SK-N-SH (cell line): ENCODE measurements around the gene SPAG9. TPM values are rescaled to one million over a fixed set of nuclear protein-coding genes. Genes with fewer than 3 reads are reported as not detected.

ENCODE experiments used
- CTCF ChIA-PET: fragments of 300-600, 350-600 bp; formaldehyde crosslinking; extraction: SDS; loops from one replicate; lab custom pipeline; 2021; lab: Yijun Ruan, JAX
- POLR2A ChIA-PET: fragments of 350-600 bp; sonication (Branson Sonifier 250); formaldehyde crosslinking; extraction: SDS; loops from one replicate; lab custom pipeline; 2020; ENCODE audit warnings: antibody characterized with exemption, inconsistent platforms; lab: Yijun Ruan, JAX
- DNase-seq: peaks from one replicate; pipeline ENCODE4 v3.0.0; 2012
- H2AFZ ChIP-seq: fragments of 200-600 bp; sonication (generic); 2 replicates; pipeline ENCODE4 v1.8.1; 2016; ENCODE audit warnings: antibody characterized with exemption, mild to moderate bottlenecking, low read depth
- H3F3A ChIP-seq: fragments of 200-600 bp; sonication (generic); replicated peaks from 2 replicates; pipeline ENCODE3; 2016; ENCODE audit warnings: antibody characterized with exemption, mild to moderate bottlenecking; ENCODE audit not compliant: insufficient read depth
- H3K27ac ChIP-seq, 2 experiments: fragments of 200-500 bp in 1 of 2; fragments of 200-600 bp in 1 of 2; sonication (Bioruptor generic) in 1 of 2; sonication (generic), shearing (Covaris generic) in 1 of 2; 2 replicates each; pipeline versions ENCODE4 v1.5.1 to v1.6.1; 2014 to 2016; ENCODE audit warnings: low read depth in 2 of 2, inconsistent platforms in 1 of 2, low read length in 1 of 2, mild to moderate bottlenecking in 1 of 2, mixed read lengths in 1 of 2
- H3K27me3 ChIP-seq: fragments of 200-600 bp; sonication (generic), shearing (Covaris generic); 2 replicates; pipeline ENCODE4 v1.6.1; 2016; ENCODE audit warnings: mixed run types; ENCODE audit not compliant: insufficient read depth
- H3K36me3 ChIP-seq, 2 experiments: fragments of 200-500 bp in 1 of 2; fragments of 200-600 bp in 1 of 2; sonication (Bioruptor generic) in 1 of 2; sonication (generic) in 1 of 2; replicated peaks in 1 of 2; 2 replicates each; pipeline versions ENCODE3 to v1.5.1; 2014 to 2016; ENCODE audit warnings: low read length in 1 of 2, mild to moderate bottlenecking in 1 of 2; ENCODE audit not compliant: insufficient read depth in 2 of 2, control insufficient read depth in 1 of 2
- H3K4me1 ChIP-seq, 2 experiments: fragments of 200-500 bp in 1 of 2; fragments of 200-600 bp in 1 of 2; sonication (Bioruptor generic) in 1 of 2; sonication (generic), shearing (Covaris generic) in 1 of 2; 2 replicates each; pipeline versions ENCODE4 v1.5.1 to v1.6.1; 2014 to 2016; ENCODE audit warnings: low read depth in 1 of 2, low read length in 1 of 2, mixed run types in 1 of 2; ENCODE audit not compliant: insufficient read depth in 2 of 2, control insufficient read depth in 1 of 2
- H3K4me2 ChIP-seq: fragments of 200-600 bp; sonication (generic), shearing (Covaris generic); 2 replicates; pipeline ENCODE4 v1.6.1; 2017; ENCODE audit warnings: mixed run types
- H3K4me3 ChIP-seq, 2 experiments: fragments of 200-500 bp in 1 of 2; fragments of 200-600 bp in 1 of 2; sonication (Bioruptor generic) in 1 of 2; sonication (generic), shearing (Covaris generic) in 1 of 2; 2 replicates each; pipeline versions ENCODE4 v1.5.1 to v1.8.1; 2014 to 2016; ENCODE audit warnings: low read depth in 2 of 2, inconsistent platforms in 1 of 2, low read length in 1 of 2, mild to moderate bottlenecking in 1 of 2, mixed read lengths in 1 of 2, moderate library complexity in 1 of 2
- H3K79me2 ChIP-seq: fragments of 200-600 bp; sonication (generic); 2 replicates; pipeline ENCODE4 v1.8.1; 2017; ENCODE audit warnings: mild to moderate bottlenecking; ENCODE audit not compliant: insufficient read depth
- H3K9ac ChIP-seq: fragments of 200-600 bp; sonication (generic); 2 replicates; pipeline ENCODE4 v1.6.1; 2017; ENCODE audit warnings: mixed run types
- H3K9me2 ChIP-seq: fragments of 200-600 bp; sonication (generic); 2 replicates; pipeline ENCODE4 v1.6.1; 2017; ENCODE audit warnings: mixed run types
- H3K9me3 ChIP-seq: fragments of 200-600 bp; sonication (generic); 2 replicates; pipeline ENCODE4 v1.6.1; 2017; ENCODE audit warnings: mixed run types, mild to moderate bottlenecking, moderate library complexity
- H4K20me1 ChIP-seq: fragments of 200-600 bp; sonication (generic); 2 replicates; pipeline ENCODE4 v1.6.1; 2017; ENCODE audit warnings: mild to moderate bottlenecking, mixed run types; ENCODE audit not compliant: insufficient read depth
- CHD2 ChIP-seq: fragments of 150-350 bp; IDR thresholded peaks from 2 replicates; pipeline ENCODE4 v1.6.1; 2018; ENCODE audit warnings: low read length; ENCODE audit not compliant: partially characterized antibody
- EP300 ChIP-seq, 2 experiments: IDR thresholded peaks; 2 replicates each; pipeline versions ENCODE4 v1.4.0 to v1.6.1; 2012; ENCODE audit warnings: borderline replicate concordance in 1 of 2, low read depth in 1 of 2, low read length in 1 of 2
- EZH2phosphoT487 ChIP-seq: fragments of 200-600 bp; sonication (generic); IDR thresholded peaks from 2 replicates; pipeline ENCODE4 v1.6.1; 2017; ENCODE audit warnings: low read depth, mixed run types, mild to moderate bottlenecking, antibody characterized with exemption, moderate library complexity, borderline replicate concordance
- GABPA ChIP-seq: IDR thresholded peaks from 2 replicates; pipeline ENCODE4 v1.4.0; 2012; ENCODE audit warnings: low read depth, mild to moderate bottlenecking
- NFIC ChIP-seq: IDR thresholded peaks from 2 replicates; pipeline ENCODE4 v1.4.0; 2012; ENCODE audit warnings: borderline replicate concordance
- POLR2AphosphoS5 ChIP-seq: IDR thresholded peaks from 2 replicates; pipeline ENCODE4 v1.6.1; 2012; ENCODE audit warnings: low read depth, low read length
- RAD21 ChIP-seq: IDR thresholded peaks from 2 replicates; pipeline ENCODE4 v1.6.1; 2012; ENCODE audit warnings: mild to moderate bottlenecking, low read length
- RCOR1 ChIP-seq: fragments of 150-350 bp; IDR thresholded peaks from 2 replicates; pipeline ENCODE4 v1.6.1; 2017; ENCODE audit warnings: antibody characterized with exemption, low read length
- SIN3A ChIP-seq: IDR thresholded peaks from 2 replicates; pipeline ENCODE4 v1.6.1; 2012; ENCODE audit warnings: low read depth, mild to moderate bottlenecking, low read length, moderate library complexity, borderline replicate concordance
- TEAD4 ChIP-seq: IDR thresholded peaks from 2 replicates; pipeline ENCODE4 v1.4.0; 2012; ENCODE audit warnings: mild to moderate bottlenecking, borderline replicate concordance; ENCODE audit not compliant: insufficient read depth
- WGBS: methylation state at CpG from one replicate; pipeline ENCODE4 v1.1.6; 2017; ENCODE audit warnings: low lambda C conversion rate; 5-methylcytosine and 5-hydroxymethylcytosine counted together
- polyA plus RNA-seq, 3 experiments: library from polyadenylated mRNA; depleted of rRNA; stranded (reverse); fragments of >200 nt; gene quantifications; 2 replicates each; pipeline ENCODE4 v1.2.3, GENCODE V29; 2012
- TF ChIP-seq, protein P1 (sequence below): fragments of 150-350 bp; IDR thresholded peaks from 2 replicates; pipeline ENCODE4 v1.6.1; 2017; ENCODE audit warnings: antibody characterized with exemption, low read length, low read depth, borderline replicate concordance
- TF ChIP-seq, protein P2 (sequence below): IDR thresholded peaks from 2 replicates; pipeline ENCODE4; 2012

Gene SPAG9
- polyA plus RNA-seq, 1 of the 3 experiments (the other 2 are of a cell fraction): 32.1 TPM

DNA sequence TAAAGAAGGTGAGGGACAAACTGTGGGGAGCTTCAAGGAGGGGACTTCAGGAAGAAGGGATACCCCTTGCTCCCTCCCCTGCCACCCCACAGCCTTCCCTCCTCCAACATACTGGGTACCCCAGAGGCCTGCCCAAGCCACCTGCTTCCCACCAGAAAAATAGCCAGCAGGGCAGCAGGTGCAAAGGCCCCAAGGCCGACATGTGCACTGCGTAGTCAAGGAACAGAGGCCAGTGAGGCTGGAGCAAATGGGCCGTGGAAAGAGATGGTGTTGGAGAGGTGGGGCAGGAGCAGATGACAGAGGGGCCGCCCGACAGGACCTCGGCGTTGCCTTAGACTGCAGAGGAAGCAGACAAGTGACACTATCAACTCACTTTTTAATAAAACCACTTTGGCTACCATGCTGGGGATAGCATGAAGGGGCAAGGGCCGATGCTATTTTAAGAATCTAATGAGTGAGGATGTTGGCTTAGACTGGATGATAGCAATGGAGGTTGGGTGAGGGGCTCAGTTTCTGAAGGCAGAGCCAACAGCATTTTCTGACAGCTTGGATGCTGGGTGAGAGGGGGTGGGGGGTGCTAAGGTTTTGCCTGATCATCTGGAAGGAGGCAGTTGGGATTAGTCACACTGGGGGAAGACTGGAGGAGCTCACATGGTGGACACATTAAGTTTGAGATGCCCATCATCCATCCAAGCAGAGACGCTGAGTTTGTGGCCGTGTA lies 181.7 kb downstream of the SPAG9 start:
- WGBS: 95% methylated on average over 10 of the region's 10 CpGs
- CTCF ChIA-PET: interaction anchor here (0.9 to 1.4 kb wide), 7 partner anchors 9 to 309 kb away, joined by 3 to 5 read pairs (median 4); no protein-coding TSS in a partner anchor
- no peaks in the 10 kb centered on the region for H3K9me2 ChIP-seq
- peaks cover 0 to 30% of the 10 kb centered on the region in 2 experiments; a peak in 1 of 4 replicates for H3K4me1 ChIP-seq
- no peaks in the 10 kb centered on the region for H3K9me3 ChIP-seq
- H3K27me3 ChIP-seq: no peaks in the 10 kb centered on the region
- H2AFZ ChIP-seq: no peak overlapping the region
- no peak overlapping the region for H3K27ac ChIP-seq
- no peaks in the 10 kb centered on the region for H4K20me1 ChIP-seq
- no peaks in the 10 kb centered on the region for H3K79me2 ChIP-seq
- H3K36me3 ChIP-seq: no peaks in the 10 kb centered on the region
- TF ChIP-seq RAD21 (no peak), GABPA (no peak), TEAD4 (no peak)
- TF ChIP-seq, all 33 proteins: peak for 0
- H3K9ac ChIP-seq: no peak overlapping the region
- no peak overlapping the region for H3K4me2 ChIP-seq
- no peak for DNase-seq
- no peak overlapping the region for H3K4me3 ChIP-seq
- peaks cover 5% of the 10 kb centered on the region for H3F3A ChIP-seq
- POLR2A ChIA-PET: interaction anchor here (3.0 kb wide), 1 partner anchor 73 kb away, joined by 14 read pairs; the partner anchor contains the start of gene TOB1

DNA sequence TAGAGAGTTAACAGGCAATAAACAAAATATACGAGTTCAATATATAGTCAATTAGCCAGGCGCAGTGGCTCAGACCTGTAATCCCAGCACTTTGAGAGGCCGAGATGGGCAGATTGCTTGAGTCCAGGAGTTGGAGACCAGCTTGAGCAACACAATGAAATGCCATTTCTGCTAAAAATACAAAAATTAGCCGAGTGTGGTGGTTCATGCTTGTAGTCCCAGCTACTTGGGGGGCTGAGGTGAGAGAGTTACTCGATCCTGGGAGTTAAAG lies 184.7 kb downstream of the SPAG9 start:
- Histone ChIP-seq H3K9me3 (no peaks in the 10 kb centered on the region), H3K79me2 (no peaks in the 10 kb centered on the region), H3K27me3 (no peaks in the 10 kb centered on the region), H4K20me1 (no peaks in the 10 kb centered on the region), H3K27ac (no peak overlapping the region), H3K4me1 (peaks cover 10 to 26% of the 10 kb centered on the region in 2 experiments), H3K9me2 (no peaks in the 10 kb centered on the region), H2AFZ (no peak overlapping the region), H3K36me3 (no peaks in the 10 kb centered on the region), H3K4me2 (no peak overlapping the region), H3K9ac (no peak overlapping the region), H3K4me3 (no peak overlapping the region), H3F3A (peaks cover 12% of the 10 kb centered on the region)
- CTCF ChIA-PET: interaction anchor here (0.6 to 2.8 kb wide), 9 partner anchors 9 to 297 kb away, joined by 3 to 7 read pairs (median 3); partner anchors contain the start of gene TOB1
- POLR2A ChIA-PET: interaction anchor here (1.0 to 3.7 kb wide), 3 partner anchors 9 to 69 kb away, joined by 5 to 33 read pairs (median 5); partner anchors contain the start of gene TOB1
- 90% methylated on average over 5 of the region's 5 CpGs for WGBS
- no peak for DNase-seq
- TF ChIP-seq EP300 (IDR thresholded peaks at IDR 0.05; ENCODE audit: borderline replicate concordance in 1 of 2, low read depth in 1 of 2, low read length in 1 of 2): no peak
- TF ChIP-seq SIN3A: no peak
- no peak for TF ChIP-seq EZH2phosphoT487
- no peak for TF ChIP-seq RCOR1
- TF ChIP-seq, protein P1, sequence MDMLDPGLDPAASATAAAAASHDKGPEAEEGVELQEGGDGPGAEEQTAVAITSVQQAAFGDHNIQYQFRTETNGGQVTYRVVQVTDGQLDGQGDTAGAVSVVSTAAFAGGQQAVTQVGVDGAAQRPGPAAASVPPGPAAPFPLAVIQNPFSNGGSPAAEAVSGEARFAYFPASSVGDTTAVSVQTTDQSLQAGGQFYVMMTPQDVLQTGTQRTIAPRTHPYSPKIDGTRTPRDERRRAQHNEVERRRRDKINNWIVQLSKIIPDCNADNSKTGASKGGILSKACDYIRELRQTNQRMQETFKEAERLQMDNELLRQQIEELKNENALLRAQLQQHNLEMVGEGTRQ: no peak
- no peak for TF ChIP-seq CHD2
- no peak for TF ChIP-seq POLR2AphosphoS5
- TF ChIP-seq, protein P2, sequence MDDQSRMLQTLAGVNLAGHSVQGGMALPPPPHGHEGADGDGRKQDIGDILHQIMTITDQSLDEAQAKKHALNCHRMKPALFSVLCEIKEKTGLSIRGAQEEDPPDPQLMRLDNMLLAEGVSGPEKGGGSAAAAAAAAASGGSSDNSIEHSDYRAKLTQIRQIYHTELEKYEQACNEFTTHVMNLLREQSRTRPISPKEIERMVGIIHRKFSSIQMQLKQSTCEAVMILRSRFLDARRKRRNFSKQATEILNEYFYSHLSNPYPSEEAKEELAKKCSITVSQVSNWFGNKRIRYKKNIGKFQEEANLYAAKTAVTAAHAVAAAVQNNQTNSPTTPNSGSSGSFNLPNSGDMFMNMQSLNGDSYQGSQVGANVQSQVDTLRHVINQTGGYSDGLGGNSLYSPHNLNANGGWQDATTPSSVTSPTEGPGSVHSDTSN: no peak
- no peak for TF ChIP-seq NFIC
